ENCODE data around the gene SMTNL2. TPM values are rescaled to one million over a fixed set of nuclear protein-coding genes. Genes with fewer than 3 reads are reported as not detected.
A peak's percentile ranks its signal among the peaks of the same experiment; 100 is the strongest.

SMTNL2 gene
- total RNA-seq, 3 donors from 2014 or later: 0.16 to 1.8 (median 0.98) TPM

- intact Hi-C loops (cut with DNase I; ENCODE audit: low total_unique reads): no loop called here
- H3K27me3 ChIP-seq: no peaks in the 10 kb centered on the region
- peaks cover 16 to 22% of the 10 kb centered on the region in 2 donors for H3K4me1 ChIP-seq
- H3K9me3 ChIP-seq: no peaks in the 10 kb centered on the region
- DNase-seq (ENCODE audit: low spot score in 2 of 2): no peak
- no peak overlapping the region for H3K4me3 ChIP-seq
- peak overlapping the region; percentile 41 to 57 for H3K27ac ChIP-seq
- no peaks in the 10 kb centered on the region for H3K36me3 ChIP-seq
- TF ChIP-seq POLR2A (IDR thresholded peaks at IDR 0.05): no peak
- no peak for TF ChIP-seq POLR2AphosphoS5 (IDR thresholded peaks at IDR 0.05)
- no peak for TF ChIP-seq CTCF (IDR thresholded peaks at IDR 0.05)
Measured at GRCh38 chr17:4540224-4540651, 44.1 kb upstream of the SMTNL2 start.

GRCh38 chr17:4540687-4541327 lies 43.5 kb upstream of the SMTNL2 start:
- H3K4me1 ChIP-seq: peaks cover 16 to 22% of the 10 kb centered on the region in 2 donors

DNA sequence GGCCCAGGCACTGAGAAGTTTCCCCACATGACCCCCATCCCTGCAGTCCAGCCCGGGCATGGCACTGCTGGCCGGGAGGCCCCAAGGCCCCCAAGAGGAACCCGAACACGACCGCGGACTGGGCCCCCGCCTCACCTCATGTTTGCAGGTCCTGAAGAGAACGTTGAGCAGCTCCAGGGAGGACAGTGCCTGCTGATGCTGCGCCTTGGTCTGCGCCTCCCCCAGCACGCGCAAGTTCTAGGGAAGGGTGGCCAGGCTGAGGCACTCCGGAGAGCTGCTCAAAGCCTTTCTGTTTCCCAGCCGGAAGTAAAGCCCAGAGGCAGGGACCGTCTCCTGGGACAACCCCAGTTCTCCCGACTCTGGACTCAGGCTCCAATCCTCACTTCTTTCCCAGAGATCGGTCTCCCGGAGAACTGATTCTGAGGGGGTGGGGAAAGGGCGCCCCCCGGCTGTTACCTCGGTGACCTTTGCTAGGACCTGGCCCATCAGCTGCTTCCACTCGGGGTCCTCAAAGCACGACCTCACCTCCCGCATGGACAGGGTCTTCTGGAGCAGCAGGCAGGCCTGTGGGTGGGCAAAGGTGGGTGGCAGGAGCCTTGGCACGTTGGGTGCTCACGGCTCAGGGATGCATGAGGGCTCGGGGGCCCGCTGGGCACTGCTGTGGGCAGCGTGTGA lies 42.9 kb upstream of the SMTNL2 start:
- H3K36me3 ChIP-seq: no peaks in the 10 kb centered on the region
- H3K27ac ChIP-seq: peak overlapping the region; percentile 41 to 57
- intact Hi-C loops (cut with DNase I; ENCODE audit: low total_unique reads): no loop called here
- peaks cover 16 to 22% of the 10 kb centered on the region in 2 donors for H3K4me1 ChIP-seq
- TF ChIP-seq POLR2A (IDR thresholded peaks at IDR 0.05) (no peak), POLR2AphosphoS5 (IDR thresholded peaks at IDR 0.05) (no peak), CTCF (IDR thresholded peaks at IDR 0.05) (no peak)
- H3K27me3 ChIP-seq: no peaks in the 10 kb centered on the region
- H3K4me3 ChIP-seq: no peak overlapping the region
- no peaks in the 10 kb centered on the region for H3K9me3 ChIP-seq
- no peak for DNase-seq (ENCODE audit: low spot score in 2 of 2)

More at GRCh38 chr17:4540687-4541327, 43.5 kb upstream of the SMTNL2 start:
- intact Hi-C loops (cut with DNase I; ENCODE audit: low total_unique reads): no loop called here
- Histone ChIP-seq H3K9me3 (no peaks in the 10 kb centered on the region), H3K36me3 (no peaks in the 10 kb centered on the region), H3K27ac (peak overlapping the region; percentile 41 to 57), H3K4me3 (no peak overlapping the region), H3K27me3 (no peaks in the 10 kb centered on the region)
- TF ChIP-seq POLR2A (IDR thresholded peaks at IDR 0.05): no peak
- DNase-seq (ENCODE audit: low spot score in 2 of 2): no peak

- intact Hi-C loops (cut with DNase I; ENCODE audit: low total_unique reads): no loop called here
- H3K27me3 ChIP-seq: no peaks in the 10 kb centered on the region
- TF ChIP-seq CTCF (IDR thresholded peaks at IDR 0.05): no peak
- no peak for TF ChIP-seq POLR2A (IDR thresholded peaks at IDR 0.05)
- no peak for TF ChIP-seq POLR2AphosphoS5 (IDR thresholded peaks at IDR 0.05)
- DNase-seq (ENCODE audit: low spot score in 2 of 2): no peak
- peaks cover 12 to 21% of the 10 kb centered on the region in 2 donors for H3K4me1 ChIP-seq
- H3K36me3 ChIP-seq: peaks cover under 1% of the 10 kb centered on the region
- no peaks in the 10 kb centered on the region for H3K9me3 ChIP-seq
- H3K4me3 ChIP-seq: no peak overlapping the region
- peak overlapping the region; percentile 41 to 57 for H3K27ac ChIP-seq
Measured at GRCh38 chr17:4542003-4542725, 42.2 kb upstream of the SMTNL2 start.

DNA sequence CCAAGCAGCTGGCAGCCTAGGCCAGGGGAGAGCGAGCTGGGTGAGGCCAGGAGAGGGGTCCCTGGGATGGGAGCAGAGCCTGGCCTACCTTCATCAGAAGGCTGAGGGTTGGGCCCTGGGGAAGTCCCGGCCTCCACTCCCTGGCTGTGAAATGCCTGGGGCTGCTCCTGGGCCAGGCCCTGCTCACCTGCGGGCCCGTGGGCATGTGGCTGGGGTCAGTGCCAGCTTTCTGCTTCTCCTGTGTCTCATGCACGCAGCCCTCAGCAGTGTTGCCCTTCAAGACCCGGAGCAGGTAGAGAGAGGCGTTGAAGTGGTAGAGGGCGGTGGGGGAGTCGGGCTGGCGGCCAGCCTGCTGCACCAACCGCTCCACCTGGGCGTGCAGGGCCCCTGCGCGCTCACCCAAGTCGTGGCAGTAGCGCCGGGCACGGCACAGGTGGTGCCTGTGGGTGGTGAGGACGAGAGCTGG lies 41.6 kb upstream of the SMTNL2 start:
- no peaks in the 10 kb centered on the region for H3K27me3 ChIP-seq
- no peak for DNase-seq (ENCODE audit: low spot score in 2 of 2)
- no peak overlapping the region for H3K4me3 ChIP-seq
- no peaks in the 10 kb centered on the region for H3K9me3 ChIP-seq
- H3K36me3 ChIP-seq: peaks cover 4% of the 10 kb centered on the region
- H3K27ac ChIP-seq: peak overlapping the region in 1 of 2 donors; percentile 57
- intact Hi-C loops (cut with DNase I; ENCODE audit: low total_unique reads): no loop called here
- H3K4me1 ChIP-seq: peaks cover 6 to 15% of the 10 kb centered on the region in 2 donors
- TF ChIP-seq POLR2A (IDR thresholded peaks at IDR 0.05) (no peak), POLR2AphosphoS5 (IDR thresholded peaks at IDR 0.05) (no peak), CTCF (IDR thresholded peaks at IDR 0.05) (no peak)
